HepG2 (cell line): Measurements from ENCODE around the gene DSTN. TPM values are rescaled to one million over a fixed set of nuclear protein-coding genes. Genes with fewer than 3 reads are reported as not detected.
A peak's percentile ranks its signal among the peaks of the same experiment; 100 is the strongest.

Source experiments
- ATM ChIP-seq: fragments of 450-650 bp; IDR thresholded peaks from 2 replicates; pipeline ENCODE4 v1.7.1; 2017; ENCODE audit warnings: mild to moderate bottlenecking, borderline replicate concordance
- FOXA1 ChIP-seq, 2 experiments: fragments of 450-650 bp in 1 of 2; sonication (generic) in 1 of 2; formaldehyde crosslinking in 1 of 2; IDR thresholded peaks; 2 replicates each; pipeline versions ENCODE4 v1.4.0 to v1.6.1; 2016 to 2020; ENCODE audit warnings: missing genetic modification reagents in 1 of 2
- HOXA7 ChIP-seq: sonication (generic); formaldehyde crosslinking; IDR thresholded peaks from 2 replicates; pipeline ENCODE4 v1.8.1; 2022; ENCODE audit warnings: mild to moderate bottlenecking, missing genetic modification reagents, moderate library complexity
- ISL2 ChIP-seq: sonication (generic); formaldehyde crosslinking; IDR thresholded peaks from 2 replicates; pipeline ENCODE4 v1.5.0; 2020; ENCODE audit warnings: missing genetic modification reagents
- NR2F2 ChIP-seq: IDR thresholded peaks from 2 replicates; pipeline ENCODE4 v1.6.1; 2012; ENCODE audit warnings: low read depth, inconsistent platforms, borderline replicate concordance
- SPEN ChIP-seq: sonication (generic); formaldehyde crosslinking; IDR thresholded peaks from 2 replicates; pipeline ENCODE4 v1.5.1; 2020; ENCODE audit warnings: low read depth, mild to moderate bottlenecking, missing genetic modification reagents
- ZBTB7B ChIP-seq: sonication (generic); formaldehyde crosslinking; IDR thresholded peaks from 2 replicates; pipeline ENCODE4 v1.4.0; 2020; ENCODE audit warnings: missing genetic modification reagents
- ZNF136 ChIP-seq: sonication (generic); formaldehyde crosslinking; IDR thresholded peaks from 2 replicates; pipeline ENCODE4 v1.8.1; 2022; ENCODE audit warnings: low read depth, mild to moderate bottlenecking, moderate library complexity, missing genetic modification reagents
- ZNF7 ChIP-seq: IDR thresholded peaks from 2 replicates; pipeline ENCODE4 v1.6.1; 2016; ENCODE audit warnings: missing biosample characterization, missing genetic modification reagents
- ZNF83 ChIP-seq: sonication (generic); formaldehyde crosslinking; IDR thresholded peaks from 2 replicates; pipeline ENCODE4 v1.4.0; 2020; ENCODE audit warnings: missing genetic modification reagents, mild to moderate bottlenecking, borderline replicate concordance
- ZSCAN31 ChIP-seq: sonication (generic); formaldehyde crosslinking; IDR thresholded peaks from 2 replicates; pipeline ENCODE4 v1.5.0; 2020; ENCODE audit warnings: low read depth, mild to moderate bottlenecking, missing genetic modification reagents
- polyA plus RNA-seq, 8 experiments: library from polyadenylated mRNA; depleted of rRNA in 3 of 8; stranded (reverse) in 7 of 8; unstranded in 1 of 8; fragments of >200 nt; fragmentation: Illumina TruSeq in 4 of 8; extraction: Trizol in 4 of 8; gene quantifications; 2 replicates each; pipeline versions ENCODE4 v1.2.1 to v1.2.3, GENCODE V29; 2011 to 2016; ENCODE audit warnings: low read depth in 4 of 8, missing spikeins in 1 of 8, mixed read lengths in 1 of 8; ENCODE audit not compliant: insufficient read depth in 1 of 8
- total RNA-seq, 5 experiments: library from RNA; depleted of rRNA; stranded (reverse); fragments of >200 nt; fragmentation: Illumina TruSeq; extraction: Trizol; gene quantifications; 2 replicates each; pipeline ENCODE4 v1.2.3, GENCODE V29; 2016; ENCODE audit warnings: low read depth in 1 of 5
- TF ChIP-seq, protein P1 (sequence below): IDR thresholded peaks from 2 replicates; pipeline ENCODE4 v1.6.1; 2016; ENCODE audit warnings: low read depth, borderline replicate concordance
- TF ChIP-seq, protein P2 (sequence below): sonication (generic); formaldehyde crosslinking; IDR thresholded peaks from 2 replicates; pipeline ENCODE4 v1.5.1; 2020; ENCODE audit warnings: missing genetic modification reagents, mild to moderate bottlenecking, borderline replicate concordance
- TF ChIP-seq, protein P3 (sequence below): sonication (generic); formaldehyde crosslinking; IDR thresholded peaks from 2 replicates; pipeline ENCODE4 v1.5.0; 2020; ENCODE audit warnings: mild to moderate bottlenecking, missing genetic modification reagents, borderline replicate concordance
- TF ChIP-seq, protein P4 (sequence below): sonication (generic); formaldehyde crosslinking; IDR thresholded peaks from 2 replicates; pipeline ENCODE4 v1.4.0; 2020; ENCODE audit warnings: missing genetic modification reagents

The DSTN gene
- total and polyA plus RNA-seq, 2 of the 13 experiments (the other 11 are each of a cell fraction or from before 2014, with no cell fraction given): 27.6 to 106 TPM

DNA sequence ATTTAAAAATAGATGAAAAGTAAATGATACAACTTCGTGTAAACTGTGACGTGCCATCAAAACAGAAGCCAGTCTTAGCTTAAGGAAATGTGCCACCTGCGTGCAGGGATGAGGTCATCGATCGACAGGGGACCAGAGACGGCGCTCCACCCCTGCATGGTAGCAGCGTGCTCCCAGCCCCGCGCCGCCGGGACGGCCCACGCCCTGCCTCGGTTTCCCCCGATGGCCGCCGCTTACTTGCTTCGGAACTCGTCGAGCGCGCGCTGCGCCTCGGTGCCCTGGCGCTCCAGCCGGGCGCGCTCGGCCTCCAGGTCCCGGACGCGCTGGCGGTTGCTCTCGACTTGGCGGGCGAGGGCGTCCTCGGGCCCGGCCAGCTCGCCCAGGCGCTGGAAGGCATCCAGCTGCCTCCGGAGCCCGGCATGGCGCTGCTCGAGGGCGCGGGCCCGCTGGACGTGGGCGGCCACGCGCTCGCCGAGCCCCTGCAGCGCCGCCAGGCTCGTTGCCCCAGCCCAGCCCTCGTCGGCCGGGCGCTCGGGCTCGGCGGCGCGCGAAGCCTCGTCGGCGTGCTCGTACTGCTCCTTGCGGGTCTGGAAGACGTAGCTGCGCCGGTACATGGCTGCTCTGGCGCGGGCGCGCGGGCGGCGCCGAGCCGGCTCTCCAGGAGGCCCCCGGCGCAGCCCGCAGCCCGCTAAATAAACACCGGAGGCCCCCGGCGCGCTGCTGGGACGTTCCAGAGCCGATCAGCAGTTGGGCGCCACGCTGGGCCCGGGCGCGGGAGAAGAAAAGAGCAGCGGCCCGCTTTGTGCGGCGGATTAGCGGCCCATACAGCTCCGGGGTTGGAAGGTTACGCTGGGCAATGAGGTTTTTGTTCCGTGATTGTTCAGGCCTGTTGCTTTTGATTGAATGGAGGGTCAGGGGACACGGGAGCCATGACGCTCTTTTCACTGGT lies 38.9 kb upstream of the DSTN start, which contains the start of gene BFSP1 (continued):
- TF ChIP-seq, protein P1, sequence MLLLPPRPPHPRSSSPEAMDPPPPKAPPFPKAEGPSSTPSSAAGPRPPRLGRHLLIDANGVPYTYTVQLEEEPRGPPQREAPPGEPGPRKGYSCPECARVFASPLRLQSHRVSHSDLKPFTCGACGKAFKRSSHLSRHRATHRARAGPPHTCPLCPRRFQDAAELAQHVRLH (CRISPR knock-in tag): peak; percentile 78; the same call in 1 of the 2 replicates
- TF ChIP-seq FOXA1 (IDR thresholded peaks at IDR 0.05) (no peak), FOXA1 (CRISPR knock-in tag; IDR thresholded peaks at IDR 0.05) (peak; percentile 83), HOXA7 (0 out of 2 replicates have a peak, but pooled peaks have one; percentile 63), ZSCAN31 (CRISPR knock-in tag) (peak; percentile 76; the same call in 1 of the 2 replicates), ZBTB7B (CRISPR knock-in tag) (peak; percentile 78), ISL2 (CRISPR knock-in tag) (no peak), ZNF83 (CRISPR knock-in tag) (no peak), NR2F2 (no peak), ZNF7 (CRISPR knock-in tag) (0 out of 2 replicates have a peak, but pooled peaks have one; percentile 22), ATM (no peak), SPEN (CRISPR knock-in tag) (peak; percentile 44; the same call in 1 of the 2 replicates), ZNF136 (no peak)
- TF ChIP-seq, protein P2, sequence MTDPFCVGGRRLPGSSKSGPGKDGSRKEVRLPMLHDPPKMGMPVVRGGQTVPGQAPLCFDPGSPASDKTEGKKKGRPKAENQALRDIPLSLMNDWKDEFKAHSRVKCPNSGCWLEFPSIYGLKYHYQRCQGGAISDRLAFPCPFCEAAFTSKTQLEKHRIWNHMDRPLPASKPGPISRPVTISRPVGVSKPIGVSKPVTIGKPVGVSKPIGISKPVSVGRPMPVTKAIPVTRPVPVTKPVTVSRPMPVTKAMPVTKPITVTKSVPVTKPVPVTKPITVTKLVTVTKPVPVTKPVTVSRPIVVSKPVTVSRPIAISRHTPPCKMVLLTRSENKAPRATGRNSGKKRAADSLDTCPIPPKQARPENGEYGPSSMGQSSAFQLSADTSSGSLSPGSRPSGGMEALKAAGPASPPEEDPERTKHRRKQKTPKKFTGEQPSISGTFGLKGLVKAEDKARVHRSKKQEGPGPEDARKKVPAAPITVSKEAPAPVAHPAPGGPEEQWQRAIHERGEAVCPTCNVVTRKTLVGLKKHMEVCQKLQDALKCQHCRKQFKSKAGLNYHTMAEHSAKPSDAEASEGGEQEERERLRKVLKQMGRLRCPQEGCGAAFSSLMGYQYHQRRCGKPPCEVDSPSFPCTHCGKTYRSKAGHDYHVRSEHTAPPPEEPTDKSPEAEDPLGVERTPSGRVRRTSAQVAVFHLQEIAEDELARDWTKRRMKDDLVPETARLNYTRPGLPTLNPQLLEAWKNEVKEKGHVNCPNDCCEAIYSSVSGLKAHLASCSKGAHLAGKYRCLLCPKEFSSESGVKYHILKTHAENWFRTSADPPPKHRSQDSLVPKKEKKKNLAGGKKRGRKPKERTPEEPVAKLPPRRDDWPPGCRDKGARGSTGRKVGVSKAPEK (CRISPR knock-in tag): peak; percentile 16; the same call in 1 of the 2 replicates
- TF ChIP-seq, protein P3, sequence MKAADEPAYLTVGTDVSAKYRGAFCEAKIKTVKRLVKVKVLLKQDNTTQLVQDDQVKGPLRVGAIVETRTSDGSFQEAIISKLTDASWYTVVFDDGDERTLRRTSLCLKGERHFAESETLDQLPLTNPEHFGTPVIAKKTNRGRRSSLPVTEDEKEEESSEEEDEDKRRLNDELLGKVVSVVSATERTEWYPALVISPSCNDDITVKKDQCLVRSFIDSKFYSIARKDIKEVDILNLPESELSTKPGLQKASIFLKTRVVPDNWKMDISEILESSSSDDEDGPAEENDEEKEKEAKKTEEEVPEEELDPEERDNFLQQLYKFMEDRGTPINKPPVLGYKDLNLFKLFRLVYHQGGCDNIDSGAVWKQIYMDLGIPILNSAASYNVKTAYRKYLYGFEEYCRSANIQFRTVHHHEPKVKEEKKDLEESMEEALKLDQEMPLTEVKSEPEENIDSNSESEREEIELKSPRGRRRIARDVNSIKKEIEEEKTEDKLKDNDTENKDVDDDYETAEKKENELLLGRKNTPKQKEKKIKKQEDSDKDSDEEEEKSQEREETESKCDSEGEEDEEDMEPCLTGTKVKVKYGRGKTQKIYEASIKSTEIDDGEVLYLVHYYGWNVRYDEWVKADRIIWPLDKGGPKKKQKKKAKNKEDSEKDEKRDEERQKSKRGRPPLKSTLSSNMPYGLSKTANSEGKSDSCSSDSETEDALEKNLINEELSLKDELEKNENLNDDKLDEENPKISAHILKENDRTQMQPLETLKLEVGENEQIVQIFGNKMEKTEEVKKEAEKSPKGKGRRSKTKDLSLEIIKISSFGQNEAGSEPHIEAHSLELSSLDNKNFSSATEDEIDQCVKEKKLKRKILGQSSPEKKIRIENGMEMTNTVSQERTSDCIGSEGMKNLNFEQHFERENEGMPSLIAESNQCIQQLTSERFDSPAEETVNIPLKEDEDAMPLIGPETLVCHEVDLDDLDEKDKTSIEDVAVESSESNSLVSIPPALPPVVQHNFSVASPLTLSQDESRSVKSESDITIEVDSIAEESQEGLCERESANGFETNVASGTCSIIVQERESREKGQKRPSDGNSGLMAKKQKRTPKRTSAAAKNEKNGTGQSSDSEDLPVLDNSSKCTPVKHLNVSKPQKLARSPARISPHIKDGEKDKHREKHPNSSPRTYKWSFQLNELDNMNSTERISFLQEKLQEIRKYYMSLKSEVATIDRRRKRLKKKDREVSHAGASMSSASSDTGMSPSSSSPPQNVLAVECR (CRISPR knock-in tag): peak; percentile 53; the same call in 1 of the 2 replicates
- TF ChIP-seq, protein P4, sequence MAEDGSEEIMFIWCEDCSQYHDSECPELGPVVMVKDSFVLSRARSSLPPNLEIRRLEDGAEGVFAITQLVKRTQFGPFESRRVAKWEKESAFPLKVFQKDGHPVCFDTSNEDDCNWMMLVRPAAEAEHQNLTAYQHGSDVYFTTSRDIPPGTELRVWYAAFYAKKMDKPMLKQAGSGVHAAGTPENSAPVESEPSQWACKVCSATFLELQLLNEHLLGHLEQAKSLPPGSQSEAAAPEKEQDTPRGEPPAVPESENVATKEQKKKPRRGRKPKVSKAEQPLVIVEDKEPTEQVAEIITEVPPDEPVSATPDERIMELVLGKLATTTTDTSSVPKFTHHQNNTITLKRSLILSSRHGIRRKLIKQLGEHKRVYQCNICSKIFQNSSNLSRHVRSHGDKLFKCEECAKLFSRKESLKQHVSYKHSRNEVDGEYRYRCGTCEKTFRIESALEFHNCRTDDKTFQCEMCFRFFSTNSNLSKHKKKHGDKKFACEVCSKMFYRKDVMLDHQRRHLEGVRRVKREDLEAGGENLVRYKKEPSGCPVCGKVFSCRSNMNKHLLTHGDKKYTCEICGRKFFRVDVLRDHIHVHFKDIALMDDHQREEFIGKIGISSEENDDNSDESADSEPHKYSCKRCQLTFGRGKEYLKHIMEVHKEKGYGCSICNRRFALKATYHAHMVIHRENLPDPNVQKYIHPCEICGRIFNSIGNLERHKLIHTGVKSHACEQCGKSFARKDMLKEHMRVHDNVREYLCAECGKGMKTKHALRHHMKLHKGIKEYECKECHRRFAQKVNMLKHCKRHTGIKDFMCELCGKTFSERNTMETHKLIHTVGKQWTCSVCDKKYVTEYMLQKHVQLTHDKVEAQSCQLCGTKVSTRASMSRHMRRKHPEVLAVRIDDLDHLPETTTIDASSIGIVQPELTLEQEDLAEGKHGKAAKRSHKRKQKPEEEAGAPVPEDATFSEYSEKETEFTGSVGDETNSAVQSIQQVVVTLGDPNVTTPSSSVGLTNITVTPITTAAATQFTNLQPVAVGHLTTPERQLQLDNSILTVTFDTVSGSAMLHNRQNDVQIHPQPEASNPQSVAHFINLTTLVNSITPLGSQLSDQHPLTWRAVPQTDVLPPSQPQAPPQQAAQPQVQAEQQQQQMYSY: no peak; the same call in 1 of the 2 replicates
